Mesendoderm (in vitro differentiated cells): ENCODE results near the gene DLG1.

Source experiments
- DNase-seq: peaks from one replicate; pipeline ENCODE4 v3.0.0; 2013
- H2AK5ac ChIP-seq: 2 replicates; pipeline ENCODE4 v1.6.1; 2013; ENCODE audit warnings: low read length, inconsistent platforms
- H2BK120ac ChIP-seq: 2 replicates; pipeline ENCODE4 v1.6.1; 2013; ENCODE audit warnings: low read depth, mild to moderate bottlenecking, low read length, moderate library complexity, mixed read lengths
- H2BK15ac ChIP-seq: replicated peaks from 2 replicates; pipeline ENCODE4 v1.6.1; 2013; ENCODE audit warnings: low read depth, mild to moderate bottlenecking, moderate library complexity
- H2BK5ac ChIP-seq: 2 replicates; pipeline ENCODE4 v1.6.1; 2013; ENCODE audit warnings: low read length, inconsistent platforms
- H3K18ac ChIP-seq: 2 replicates; pipeline ENCODE4 v1.6.1; 2013; ENCODE audit warnings: mild to moderate bottlenecking, low read length, mixed read lengths
- H3K23ac ChIP-seq: one replicate; pipeline ENCODE4 v1.6.1; 2013; ENCODE audit warnings: low read length
- H3K27ac ChIP-seq: 2 replicates; pipeline ENCODE4 v1.5.1; 2013; ENCODE audit warnings: low read depth, mild to moderate bottlenecking, inconsistent platforms, low read length, moderate library complexity
- H3K27me3 ChIP-seq: 2 replicates; pipeline ENCODE4 v1.6.1; 2013; ENCODE audit warnings: low read length, control low read depth, mild to moderate bottlenecking, inconsistent platforms; ENCODE audit not compliant: insufficient read depth, poor library complexity
- H3K36me3 ChIP-seq: 2 replicates; pipeline ENCODE4 v1.6.1; 2013; ENCODE audit warnings: low read length, inconsistent platforms; ENCODE audit not compliant: control insufficient read depth, insufficient read depth
- H3K4ac ChIP-seq: one replicate; pipeline ENCODE4 v1.6.1; 2013; ENCODE audit warnings: low read depth, mild to moderate bottlenecking, low read length, moderate library complexity
- H3K4me1 ChIP-seq: 2 replicates; pipeline ENCODE4 v1.6.1; 2013; ENCODE audit warnings: low read depth, low read length, inconsistent platforms; ENCODE audit not compliant: control insufficient read depth
- H3K4me2 ChIP-seq: 2 replicates; pipeline ENCODE4 v1.6.1; 2013; ENCODE audit warnings: low read length
- H3K4me3 ChIP-seq: 2 replicates; pipeline ENCODE4 v1.5.1; 2013; ENCODE audit warnings: mild to moderate bottlenecking, low read length
- H3K56ac ChIP-seq: one replicate; pipeline ENCODE4 v1.6.1; 2013; ENCODE audit warnings: low read length
- H3K79me1 ChIP-seq: 2 replicates; pipeline ENCODE4 v1.6.1; 2013; ENCODE audit warnings: low read length, inconsistent platforms
- H3K79me2 ChIP-seq: 2 replicates; pipeline ENCODE4 v1.6.1; 2013; ENCODE audit warnings: mild to moderate bottlenecking, low read length; ENCODE audit not compliant: control insufficient read depth, insufficient read depth
- H3K9ac ChIP-seq: 2 replicates; pipeline ENCODE4 v1.6.1; 2013; ENCODE audit warnings: low read length, inconsistent platforms
- H4K5ac ChIP-seq: one replicate; pipeline ENCODE4 v1.6.1; 2013; ENCODE audit warnings: low read length
- H4K8ac ChIP-seq: one replicate; pipeline ENCODE4 v1.6.1; 2013; ENCODE audit warnings: low read depth, mild to moderate bottlenecking, control low read depth, low read length, moderate library complexity
- WGBS: extraction: QIAGEN DNeasy Blood & Tissue Kit; methylation state at CpG from one replicate; pipeline ENCODE4 v1.1.7; 2013; ENCODE audit warnings: low lambda C conversion rate, missing lambda C conversion rate; ENCODE audit not compliant: insufficient coverage; ENCODE audit errors: extremely low coverage; 5-methylcytosine and 5-hydroxymethylcytosine counted together

DLG1 gene

GRCh38 chr3:197178998-197179397 lies 119.4 kb downstream of the DLG1 start:
- H3K23ac ChIP-seq = no peak overlapping the region
- WGBS = no CpG with 5 or more reads among the region's 5 CpGs
- H3K4ac ChIP-seq = no peak overlapping the region
- no peak overlapping the region for H4K8ac ChIP-seq
- no peak overlapping the region for H3K56ac ChIP-seq
- no peak overlapping the region for H2BK15ac ChIP-seq
- H3K4me2 ChIP-seq = no peak overlapping the region
- no peaks in the 10 kb centered on the region for H3K27me3 ChIP-seq
- no peaks in the 10 kb centered on the region for H3K4me1 ChIP-seq
- no peak for DNase-seq
- H3K79me1 ChIP-seq = peaks cover 10% of the 10 kb centered on the region
- H3K4me3 ChIP-seq = no peak overlapping the region
- no peak overlapping the region for H3K9ac ChIP-seq
- no peak overlapping the region for H3K27ac ChIP-seq
- no peak overlapping the region for H4K5ac ChIP-seq
- H3K36me3 ChIP-seq = no peaks in the 10 kb centered on the region
- H3K79me2 ChIP-seq = no peaks in the 10 kb centered on the region
- H2BK120ac ChIP-seq = no peak overlapping the region
- no peak overlapping the region for H3K18ac ChIP-seq
- no peak overlapping the region for H2BK5ac ChIP-seq
- no peak overlapping the region for H2AK5ac ChIP-seq

DNA sequence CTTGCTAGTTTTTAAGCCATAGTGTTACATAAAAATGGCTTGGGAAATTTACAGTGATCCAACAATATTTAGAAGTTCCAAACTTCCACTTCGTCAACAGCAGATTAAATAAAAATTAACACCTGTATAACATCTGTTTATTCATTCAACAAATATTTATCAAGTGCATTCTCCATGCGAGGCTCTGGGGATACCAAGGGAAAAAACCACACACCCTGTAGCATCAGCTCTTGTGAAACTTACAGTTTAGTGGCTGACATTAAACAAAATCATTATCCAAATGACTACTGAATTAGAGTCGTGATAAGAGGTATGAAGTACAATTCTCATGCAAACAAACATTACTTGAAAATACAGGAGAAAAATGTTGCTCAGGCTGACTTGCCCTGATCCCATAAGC lies 122.9 kb downstream of the DLG1 start:
- Histone ChIP-seq H3K56ac (no peak overlapping the region), H3K4me1 (no peaks in the 10 kb centered on the region), H3K4ac (no peak overlapping the region), H3K23ac (no peak overlapping the region), H2AK5ac (no peak overlapping the region), H3K4me2 (no peak overlapping the region), H2BK5ac (no peak overlapping the region), H3K27ac (no peak overlapping the region), H3K18ac (no peak overlapping the region), H3K4me3 (no peak overlapping the region), H3K79me2 (no peaks in the 10 kb centered on the region), H3K9ac (no peak overlapping the region), H3K79me1 (peaks cover 8% of the 10 kb centered on the region), H4K5ac (no peak overlapping the region), H3K27me3 (no peaks in the 10 kb centered on the region), H2BK15ac (no peak overlapping the region), H3K36me3 (no peaks in the 10 kb centered on the region), H4K8ac (no peak overlapping the region), H2BK120ac (no peak overlapping the region)
- WGBS = no CpG with 5 or more reads among the region's 3 CpGs
- no peak for DNase-seq

- H3K4me2 ChIP-seq = no peak overlapping the region
- H3K4ac ChIP-seq = no peak overlapping the region
- H3K79me1 ChIP-seq = peaks cover 7% of the 10 kb centered on the region
- no peak overlapping the region for H3K9ac ChIP-seq
- DNase-seq = no peak
- H3K18ac ChIP-seq = no peak overlapping the region
- no peaks in the 10 kb centered on the region for H3K27me3 ChIP-seq
- no peaks in the 10 kb centered on the region for H3K79me2 ChIP-seq
- no peaks in the 10 kb centered on the region for H3K36me3 ChIP-seq
- H2BK5ac ChIP-seq = no peak overlapping the region
- no peak overlapping the region for H3K56ac ChIP-seq
- WGBS = no CpG with 5 or more reads among the region's 3 CpGs
- no peak overlapping the region for H2BK120ac ChIP-seq
- H4K8ac ChIP-seq = no peak overlapping the region
- no peak overlapping the region for H3K23ac ChIP-seq
- H2BK15ac ChIP-seq = no peak overlapping the region
- H2AK5ac ChIP-seq = no peak overlapping the region
- no peak overlapping the region for H4K5ac ChIP-seq
- H3K4me1 ChIP-seq = no peaks in the 10 kb centered on the region
- H3K27ac ChIP-seq = no peak overlapping the region
- H3K4me3 ChIP-seq = no peak overlapping the region
Observed at GRCh38 chr3:197174927-197175326, 123.5 kb downstream of the DLG1 start.

DNA sequence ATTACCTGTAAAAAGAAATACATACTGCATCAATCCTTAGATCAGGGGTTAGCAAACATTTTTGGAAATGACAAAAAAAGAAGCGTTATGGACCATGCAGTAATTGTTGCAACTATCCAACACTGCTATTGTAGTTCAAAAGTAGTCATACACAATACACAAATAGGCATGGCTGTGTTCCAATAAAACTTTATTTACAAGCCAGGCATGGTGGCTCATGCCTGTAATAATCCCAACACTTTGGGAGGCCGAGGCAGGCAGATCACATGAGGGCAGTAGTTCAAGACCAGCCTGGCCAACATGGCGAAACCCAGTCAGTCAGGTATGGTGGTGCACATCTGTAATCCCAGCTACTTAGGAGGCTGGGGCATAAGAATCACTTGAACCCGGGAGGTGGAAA lies 124.8 kb downstream of the DLG1 start:
- H2BK120ac ChIP-seq = no peak overlapping the region
- no peak overlapping the region for H2AK5ac ChIP-seq
- H4K5ac ChIP-seq = no peak overlapping the region
- H2BK5ac ChIP-seq = no peak overlapping the region
- DNase-seq = no peak
- H4K8ac ChIP-seq = no peak overlapping the region
- H2BK15ac ChIP-seq = no peak overlapping the region
- WGBS = no CpG with 5 or more reads among the region's 4 CpGs
- no peaks in the 10 kb centered on the region for H3K36me3 ChIP-seq
- no peak overlapping the region for H3K23ac ChIP-seq
- H3K27ac ChIP-seq = no peak overlapping the region
- H3K4ac ChIP-seq = no peak overlapping the region
- H3K4me1 ChIP-seq = no peaks in the 10 kb centered on the region
- no peak overlapping the region for H3K18ac ChIP-seq
- no peaks in the 10 kb centered on the region for H3K79me2 ChIP-seq
- H3K4me3 ChIP-seq = no peak overlapping the region
- no peaks in the 10 kb centered on the region for H3K27me3 ChIP-seq
- H3K9ac ChIP-seq = no peak overlapping the region
- H3K79me1 ChIP-seq = peaks cover 3% of the 10 kb centered on the region
- no peak overlapping the region for H3K56ac ChIP-seq
- H3K4me2 ChIP-seq = no peak overlapping the region

DNA sequence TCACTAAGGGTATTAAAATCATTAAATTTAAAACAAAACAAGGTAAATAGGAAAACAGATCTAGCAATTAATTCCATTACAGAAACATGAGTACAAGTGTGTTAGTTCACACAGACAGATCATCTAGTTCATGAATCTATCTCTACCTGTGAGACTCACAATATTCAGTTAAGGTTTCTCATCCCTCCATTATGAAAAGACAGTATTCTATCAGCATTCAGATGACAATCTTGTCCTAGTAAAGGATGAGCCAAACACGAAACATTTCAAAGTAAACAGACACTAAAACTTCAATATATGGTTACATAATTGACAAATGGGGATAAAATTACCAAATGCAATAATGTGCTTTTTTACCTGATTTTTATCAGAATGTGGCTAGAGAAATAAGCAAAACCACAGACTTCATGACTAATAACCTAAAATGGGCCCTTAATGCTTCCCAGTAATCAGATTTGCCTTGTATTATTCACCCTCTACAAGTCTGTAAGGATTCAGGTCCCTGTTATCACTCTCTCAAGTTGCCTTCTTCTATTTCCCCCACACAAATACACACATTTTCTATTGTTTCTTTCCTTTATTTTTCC lies 126.8 kb downstream of the DLG1 start:
- no peak overlapping the region for H4K5ac ChIP-seq
- H3K36me3 ChIP-seq = no peaks in the 10 kb centered on the region
- no peaks in the 10 kb centered on the region for H3K4me1 ChIP-seq
- H2BK120ac ChIP-seq = no peak overlapping the region
- H3K27ac ChIP-seq = no peak overlapping the region
- H2AK5ac ChIP-seq = no peak overlapping the region
- H3K27me3 ChIP-seq = no peaks in the 10 kb centered on the region
- no peak overlapping the region for H3K18ac ChIP-seq
- H2BK5ac ChIP-seq = no peak overlapping the region
- no peak overlapping the region for H3K4me3 ChIP-seq
- H3K23ac ChIP-seq = no peak overlapping the region
- no peak overlapping the region for H3K4me2 ChIP-seq
- no peak overlapping the region for H4K8ac ChIP-seq
- no peak overlapping the region for H3K4ac ChIP-seq
- no peak overlapping the region for H3K9ac ChIP-seq
- WGBS = no CpG with 5 or more reads among the region's 1 CpG
- no peak overlapping the region for H3K56ac ChIP-seq
- H3K79me2 ChIP-seq = no peaks in the 10 kb centered on the region
- peaks cover 1% of the 10 kb centered on the region for H3K79me1 ChIP-seq
- no peak overlapping the region for H2BK15ac ChIP-seq
- no peak for DNase-seq

- Histone ChIP-seq H3K23ac (no peak overlapping the region), H3K36me3 (no peaks in the 10 kb centered on the region), H3K4ac (no peak overlapping the region), H3K79me1 (peaks cover 4% of the 10 kb centered on the region), H3K18ac (no peak overlapping the region), H2BK15ac (no peak overlapping the region), H3K4me2 (no peak overlapping the region), H3K79me2 (no peaks in the 10 kb centered on the region), H3K4me3 (no peak overlapping the region), H4K5ac (no peak overlapping the region), H2BK120ac (no peak overlapping the region), H3K4me1 (no peaks in the 10 kb centered on the region), H2AK5ac (no peak overlapping the region), H2BK5ac (no peak overlapping the region), H3K27ac (no peak overlapping the region), H4K8ac (no peak overlapping the region), H3K56ac (no peak overlapping the region), H3K9ac (no peak overlapping the region), H3K27me3 (no peaks in the 10 kb centered on the region)
- no peak for DNase-seq
- WGBS = no CpG with 5 or more reads among the region's 1 CpG
Observed at GRCh38 chr3:197169028-197169427, 129.4 kb downstream of the DLG1 start.
